Measurements from ENCODE around the gene BABAM2. TPM values are rescaled to one million over a fixed set of nuclear protein-coding genes. Genes with fewer than 3 reads are reported as not detected.
A peak's percentile ranks its signal among the peaks of the same experiment; 100 is the strongest.

BABAM2 gene
- total RNA-seq, 1 donor, result 28.5 TPM

DNA sequence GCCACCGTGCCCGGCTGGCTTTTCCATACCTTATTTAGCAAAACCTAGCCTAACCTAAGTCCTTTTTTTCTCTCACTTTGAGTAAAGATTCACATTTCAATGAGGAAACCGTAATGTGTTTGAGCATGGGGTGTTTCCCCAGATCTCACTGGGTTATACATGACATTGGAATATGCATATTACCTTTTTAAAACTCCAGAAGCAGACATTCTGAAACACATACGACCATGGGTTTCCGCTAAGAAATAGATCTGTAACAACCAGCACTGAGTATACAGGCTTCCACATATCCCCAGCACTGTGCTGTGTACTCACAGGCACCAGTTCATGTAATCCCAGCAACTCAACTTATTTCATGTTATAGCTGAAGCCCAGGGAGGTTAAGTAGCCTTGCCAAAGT lies 461.1 kb downstream of the BABAM2 start:
- no peak for DNase-seq (ENCODE audit: low read depth)
- no peak overlapping the region for H3K4me3 ChIP-seq (ENCODE audit: low read depth, low read length)
- TF ChIP-seq, protein P1, sequence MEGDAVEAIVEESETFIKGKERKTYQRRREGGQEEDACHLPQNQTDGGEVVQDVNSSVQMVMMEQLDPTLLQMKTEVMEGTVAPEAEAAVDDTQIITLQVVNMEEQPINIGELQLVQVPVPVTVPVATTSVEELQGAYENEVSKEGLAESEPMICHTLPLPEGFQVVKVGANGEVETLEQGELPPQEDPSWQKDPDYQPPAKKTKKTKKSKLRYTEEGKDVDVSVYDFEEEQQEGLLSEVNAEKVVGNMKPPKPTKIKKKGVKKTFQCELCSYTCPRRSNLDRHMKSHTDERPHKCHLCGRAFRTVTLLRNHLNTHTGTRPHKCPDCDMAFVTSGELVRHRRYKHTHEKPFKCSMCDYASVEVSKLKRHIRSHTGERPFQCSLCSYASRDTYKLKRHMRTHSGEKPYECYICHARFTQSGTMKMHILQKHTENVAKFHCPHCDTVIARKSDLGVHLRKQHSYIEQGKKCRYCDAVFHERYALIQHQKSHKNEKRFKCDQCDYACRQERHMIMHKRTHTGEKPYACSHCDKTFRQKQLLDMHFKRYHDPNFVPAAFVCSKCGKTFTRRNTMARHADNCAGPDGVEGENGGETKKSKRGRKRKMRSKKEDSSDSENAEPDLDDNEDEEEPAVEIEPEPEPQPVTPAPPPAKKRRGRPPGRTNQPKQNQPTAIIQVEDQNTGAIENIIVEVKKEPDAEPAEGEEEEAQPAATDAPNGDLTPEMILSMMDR (IDR thresholded peaks at IDR 0.05; ENCODE audit: insufficient read depth, low read depth, low read length), result no peak

DNA sequence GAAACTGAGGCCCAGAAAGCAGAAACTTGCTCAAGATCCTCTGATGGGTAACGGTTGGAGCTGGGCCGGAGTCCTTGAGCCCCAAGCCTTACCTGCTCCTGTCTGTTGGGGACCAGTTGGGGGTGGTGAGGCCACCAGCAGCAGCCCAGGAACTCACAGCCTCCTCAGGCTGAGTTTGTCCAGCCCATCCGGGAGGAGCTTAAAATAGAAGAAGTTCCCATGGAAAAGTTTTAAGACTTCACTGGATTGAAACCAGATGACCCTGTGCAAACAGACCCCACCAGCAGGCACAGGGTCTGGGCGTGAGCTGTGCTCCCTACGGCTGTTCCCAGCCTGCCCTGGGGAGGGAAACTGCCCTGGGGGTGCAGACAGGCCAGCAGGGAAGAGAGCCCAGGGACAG lies 461.6 kb downstream of the BABAM2 start:
- DNase-seq (ENCODE audit: low read depth), result peak; percentile 91
- TF ChIP-seq, protein P1 (IDR thresholded peaks at IDR 0.05; ENCODE audit: insufficient read depth, low read depth, low read length), result no peak
- H3K4me3 ChIP-seq (ENCODE audit: low read depth, low read length), result no peak overlapping the region

DNA sequence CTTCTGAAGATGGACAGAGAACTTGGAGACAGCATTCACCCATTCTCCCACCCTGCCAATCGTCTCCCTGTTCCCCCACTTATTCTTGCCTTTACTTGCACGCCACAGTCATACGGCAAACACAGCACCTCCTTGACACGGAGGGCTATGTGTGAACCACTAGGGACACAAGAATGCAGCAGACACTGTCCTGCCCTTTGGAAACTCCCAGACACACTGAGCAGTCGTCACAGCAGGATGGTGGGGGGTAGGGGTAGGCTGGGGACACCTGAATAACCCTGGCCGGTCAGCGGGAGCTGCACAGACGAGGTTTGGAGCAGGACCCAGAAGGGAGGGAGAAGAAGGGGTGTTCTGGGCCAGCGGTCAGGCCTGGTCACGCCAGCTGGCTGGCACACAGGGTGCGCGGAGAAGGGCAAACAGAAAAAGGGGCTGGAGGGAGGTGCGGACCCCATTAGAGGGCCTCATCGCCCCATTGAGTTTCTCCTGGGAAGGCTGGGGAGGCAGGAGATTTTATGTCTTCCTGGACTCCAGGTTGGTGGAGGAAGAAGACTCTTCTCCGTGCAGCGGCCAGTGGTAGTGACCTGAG lies 462.2 kb downstream of the BABAM2 start:
- no peak for DNase-seq (ENCODE audit: low read depth)
- TF ChIP-seq, protein P1 (IDR thresholded peaks at IDR 0.05; ENCODE audit: insufficient read depth, low read depth, low read length), result no peak
- H3K4me3 ChIP-seq (ENCODE audit: low read depth, low read length), result no peak overlapping the region

DNA sequence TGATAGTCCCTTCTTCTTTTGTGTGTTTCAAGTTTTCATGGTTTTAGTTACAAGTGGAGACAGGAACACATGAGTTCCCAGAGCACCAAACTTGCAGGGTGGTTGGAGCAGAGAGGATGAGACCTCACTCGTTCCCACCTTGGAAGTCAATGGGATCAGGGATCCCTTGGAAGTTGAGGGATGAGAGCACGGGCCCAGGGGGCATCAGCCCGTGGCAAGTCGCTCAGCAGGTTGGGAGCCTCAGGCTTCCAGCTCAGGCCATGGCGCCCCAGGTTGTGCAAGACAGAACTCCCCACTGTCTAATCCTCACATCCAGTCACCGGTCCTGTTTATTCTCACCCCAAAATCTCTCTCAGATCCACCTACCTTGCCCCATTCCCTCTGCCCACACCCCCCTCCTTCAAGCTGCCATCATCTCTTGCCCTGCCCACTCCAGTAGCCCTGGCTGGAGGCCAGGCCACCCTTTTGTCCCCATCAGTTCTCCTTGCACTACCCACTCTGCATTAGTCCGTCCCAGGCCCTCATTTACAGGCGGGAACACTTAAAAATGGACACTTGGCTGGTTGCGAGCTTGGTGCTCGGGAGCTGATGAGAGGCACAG lies 464.5 kb downstream of the BABAM2 start:
- no peak for DNase-seq (ENCODE audit: low read depth)
- TF ChIP-seq, protein P1 (IDR thresholded peaks at IDR 0.05; ENCODE audit: insufficient read depth, low read depth, low read length), result no peak
- H3K4me3 ChIP-seq (ENCODE audit: low read depth, low read length), result no peak overlapping the region

DNA sequence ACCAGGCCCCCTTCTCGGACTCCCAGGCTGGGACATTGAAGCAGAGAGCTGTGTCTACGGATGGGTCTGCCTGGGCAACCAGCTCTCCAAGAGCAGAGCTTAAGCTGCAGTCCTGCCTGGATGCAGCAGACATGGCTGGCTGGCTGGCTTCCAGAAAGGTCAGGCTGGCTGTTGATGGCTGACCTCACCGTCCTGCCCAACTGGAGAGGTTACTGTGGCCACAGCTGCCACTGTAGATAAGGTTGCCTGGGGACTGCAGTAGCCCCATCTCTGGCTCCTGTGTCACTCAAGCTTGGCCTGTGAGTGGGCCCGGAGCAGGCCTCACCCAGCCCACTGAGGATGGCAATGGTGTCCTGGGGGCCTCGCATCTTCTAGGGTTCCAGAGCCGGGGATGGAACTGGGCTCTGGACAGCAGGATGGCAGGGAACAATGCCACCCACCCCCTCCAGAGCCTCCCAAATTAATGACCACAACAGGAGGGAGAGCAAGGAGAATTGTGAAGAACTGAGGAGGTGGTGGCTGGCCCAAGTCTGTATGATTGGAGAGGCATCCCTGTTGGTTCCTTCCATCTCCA lies 465.1 kb downstream of the BABAM2 start:
- peak; percentile 67 for DNase-seq (ENCODE audit: low read depth)
- TF ChIP-seq, protein P1 (IDR thresholded peaks at IDR 0.05; ENCODE audit: insufficient read depth, low read depth, low read length), result no peak
- H3K4me3 ChIP-seq (ENCODE audit: low read depth, low read length), result no peak overlapping the region

DNA sequence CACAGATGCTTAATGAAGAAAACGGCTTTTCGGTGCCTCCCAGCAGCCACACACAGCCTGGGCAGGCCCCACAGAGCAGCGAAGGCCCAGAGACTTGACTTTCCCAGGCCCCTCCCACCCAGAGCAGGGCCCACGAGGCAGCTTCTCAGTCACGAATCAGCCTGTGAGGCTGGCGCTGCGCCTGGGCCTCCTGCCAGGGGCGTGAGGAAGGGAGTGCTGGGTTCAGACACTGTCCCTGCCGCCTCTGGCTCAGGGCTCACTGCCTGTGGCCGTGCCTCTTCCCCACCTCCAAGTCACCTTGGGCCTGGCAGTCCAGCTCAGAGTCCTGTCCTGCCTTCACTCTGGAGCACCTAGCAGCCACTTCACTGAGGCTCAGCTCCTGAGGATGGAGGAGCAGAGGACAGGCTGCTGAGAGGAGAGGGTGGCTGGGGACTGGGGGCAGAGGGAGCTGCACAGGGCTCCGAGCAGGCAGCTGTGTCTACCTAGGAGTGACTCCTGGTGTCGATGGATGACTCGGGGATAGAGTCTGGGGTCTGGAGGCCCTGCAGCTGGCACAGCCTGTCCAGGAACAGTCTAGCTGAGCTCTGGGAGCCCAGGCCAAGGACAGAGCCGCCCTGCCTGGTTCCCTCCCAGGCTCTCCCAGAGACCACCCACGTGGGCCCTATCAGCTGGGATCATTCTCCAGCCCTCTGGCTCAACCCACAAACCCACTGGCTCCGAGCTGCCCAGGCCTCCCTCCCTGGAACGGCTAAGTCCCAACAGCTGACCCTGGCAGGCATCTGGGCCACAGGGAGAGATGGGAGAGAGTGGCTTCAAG lies 465.8 kb downstream of the BABAM2 start:
- peak; percentile 93 for DNase-seq (ENCODE audit: low read depth)
- TF ChIP-seq, protein P1 (IDR thresholded peaks at IDR 0.05; ENCODE audit: insufficient read depth, low read depth, low read length), result no peak

More for the DNA sequence above, 465.8 kb downstream of the BABAM2 start:
- no peak overlapping the region for H3K4me3 ChIP-seq (ENCODE audit: low read depth, low read length)
